GM10266 (cell line): ENCODE data around the gene JPH3.
"Not testable (repeated sequence)": the region's sequence is repeated elsewhere in the genome, so short reads cannot be mapped to it uniquely, and the experiment has no call there.

Source experiments
- DNase-seq: peaks from one replicate; pipeline ENCODE4 v3.0.0; 2012; ENCODE audit errors: extremely low spot score
- TF ChIP-seq, protein P1 (sequence below): IDR thresholded peaks from 2 replicates; pipeline ENCODE4 v1.5.1; 2012; ENCODE audit warnings: mild to moderate bottlenecking, low read depth; ENCODE audit not compliant: control insufficient read depth, insufficient read depth; ENCODE audit errors: missing control alignments

The JPH3 gene

DNA sequence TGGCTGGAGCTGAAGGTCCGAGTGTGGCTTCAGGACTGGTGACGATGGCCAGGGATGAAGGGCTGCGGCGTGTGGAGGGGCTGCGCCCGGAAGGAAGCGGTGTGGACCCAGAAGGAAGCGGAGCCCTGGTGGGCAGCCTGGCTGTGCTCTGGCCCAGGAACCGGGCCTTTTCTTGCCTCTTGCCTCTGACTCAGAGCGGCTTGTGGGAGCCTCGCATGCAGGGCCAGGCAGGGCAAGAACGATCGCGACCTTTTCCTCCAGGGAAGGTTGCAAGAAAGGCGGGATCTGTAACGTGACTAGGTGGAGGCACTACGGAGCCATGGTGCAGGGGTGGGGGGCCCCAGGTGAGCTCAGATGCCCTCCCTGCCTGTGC is 78.0 kb downstream of the JPH3 start:
- TF ChIP-seq, protein P1, sequence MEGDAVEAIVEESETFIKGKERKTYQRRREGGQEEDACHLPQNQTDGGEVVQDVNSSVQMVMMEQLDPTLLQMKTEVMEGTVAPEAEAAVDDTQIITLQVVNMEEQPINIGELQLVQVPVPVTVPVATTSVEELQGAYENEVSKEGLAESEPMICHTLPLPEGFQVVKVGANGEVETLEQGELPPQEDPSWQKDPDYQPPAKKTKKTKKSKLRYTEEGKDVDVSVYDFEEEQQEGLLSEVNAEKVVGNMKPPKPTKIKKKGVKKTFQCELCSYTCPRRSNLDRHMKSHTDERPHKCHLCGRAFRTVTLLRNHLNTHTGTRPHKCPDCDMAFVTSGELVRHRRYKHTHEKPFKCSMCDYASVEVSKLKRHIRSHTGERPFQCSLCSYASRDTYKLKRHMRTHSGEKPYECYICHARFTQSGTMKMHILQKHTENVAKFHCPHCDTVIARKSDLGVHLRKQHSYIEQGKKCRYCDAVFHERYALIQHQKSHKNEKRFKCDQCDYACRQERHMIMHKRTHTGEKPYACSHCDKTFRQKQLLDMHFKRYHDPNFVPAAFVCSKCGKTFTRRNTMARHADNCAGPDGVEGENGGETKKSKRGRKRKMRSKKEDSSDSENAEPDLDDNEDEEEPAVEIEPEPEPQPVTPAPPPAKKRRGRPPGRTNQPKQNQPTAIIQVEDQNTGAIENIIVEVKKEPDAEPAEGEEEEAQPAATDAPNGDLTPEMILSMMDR = no peak

DNA sequence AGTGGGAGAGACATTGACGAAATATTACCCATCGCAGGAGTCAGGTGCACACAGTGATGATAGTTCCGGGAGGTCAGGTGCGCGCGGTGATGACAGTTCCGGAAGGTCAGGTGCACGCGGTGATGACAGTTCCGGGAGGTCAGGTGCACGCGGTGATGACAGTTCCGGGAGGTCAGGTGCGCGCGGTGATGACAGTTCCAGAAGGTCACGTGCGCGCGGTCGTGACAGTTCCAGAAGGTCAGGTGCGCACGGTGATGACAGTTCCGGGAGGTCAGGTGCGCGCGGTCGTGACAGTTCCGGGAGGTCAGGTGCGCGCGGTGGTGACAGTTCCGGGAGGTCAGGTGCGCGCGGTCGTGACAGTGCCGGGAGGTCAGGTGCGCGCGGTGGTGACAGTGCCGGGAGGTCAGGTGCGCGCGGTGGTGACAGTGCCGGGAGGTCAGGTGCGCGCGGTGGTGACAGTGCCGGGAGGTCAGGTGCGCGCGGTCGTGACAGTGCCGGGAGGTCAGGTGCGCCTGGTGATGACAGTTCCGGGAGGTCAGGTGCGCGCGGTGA is 78.8 kb downstream of the JPH3 start:
- DNase-seq = not testable (repeated sequence)

More for the DNA sequence above, 78.0 kb downstream of the JPH3 start:
- no peak for DNase-seq

DNA sequence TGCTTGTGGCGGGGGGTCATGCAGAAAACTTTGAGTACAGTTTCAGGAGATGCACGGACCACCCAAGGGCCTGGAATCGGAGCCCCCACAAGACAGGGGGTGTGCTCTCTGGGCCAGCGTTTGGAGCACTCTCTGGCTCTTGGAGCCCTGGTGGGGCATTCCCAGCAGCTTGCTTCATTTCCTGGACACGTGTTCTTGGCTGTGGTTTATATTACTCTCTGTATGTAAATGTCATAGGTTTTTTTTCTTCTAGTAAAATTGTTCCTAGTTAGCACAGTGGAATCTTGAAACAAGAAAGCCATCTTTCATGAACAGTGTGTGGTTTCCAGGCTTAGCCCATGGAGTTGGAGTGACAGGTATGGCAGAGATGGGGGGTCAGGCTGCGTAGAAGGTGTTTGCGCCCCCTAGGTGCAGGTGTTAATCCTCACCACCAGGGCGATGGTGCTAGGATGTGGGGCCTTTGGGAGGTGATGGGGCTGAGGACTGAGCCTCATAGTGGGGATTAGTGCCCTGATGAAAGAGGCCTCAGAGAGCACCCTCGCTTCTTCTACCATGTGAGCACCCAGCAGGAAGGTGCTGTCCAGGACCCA is 79.8 kb downstream of the JPH3 start:
- DNase-seq = peak; percentile 67
- TF ChIP-seq, protein P1 = peak; percentile 20

DNA sequence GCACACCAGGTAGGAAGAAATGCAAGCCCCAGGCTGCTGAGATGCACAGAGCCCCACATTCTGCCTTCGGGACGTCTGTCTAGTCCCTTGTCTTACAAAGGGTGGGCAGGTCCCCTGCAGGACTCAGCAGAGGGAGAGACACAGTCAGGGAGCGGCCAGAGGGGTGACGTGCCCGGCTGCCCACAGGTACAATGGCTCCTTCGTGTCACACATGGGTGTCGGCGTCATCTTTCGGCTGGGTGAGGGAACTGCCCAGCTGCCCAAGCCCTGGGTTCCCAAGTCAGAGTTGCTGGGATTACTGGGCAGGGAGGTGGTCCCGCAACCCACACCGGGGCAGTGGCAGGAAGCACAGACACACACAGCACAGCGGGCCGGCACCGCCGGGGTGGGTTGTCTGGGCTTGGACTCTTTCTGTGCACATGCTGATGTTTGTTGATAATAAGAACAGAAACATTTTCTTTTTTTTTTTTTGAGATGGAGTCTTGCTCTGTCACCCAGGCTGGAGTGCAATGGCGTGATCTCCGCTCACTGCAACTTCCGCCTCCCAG is 80.6 kb downstream of the JPH3 start:
- TF ChIP-seq, protein P1 = no peak

DNA sequence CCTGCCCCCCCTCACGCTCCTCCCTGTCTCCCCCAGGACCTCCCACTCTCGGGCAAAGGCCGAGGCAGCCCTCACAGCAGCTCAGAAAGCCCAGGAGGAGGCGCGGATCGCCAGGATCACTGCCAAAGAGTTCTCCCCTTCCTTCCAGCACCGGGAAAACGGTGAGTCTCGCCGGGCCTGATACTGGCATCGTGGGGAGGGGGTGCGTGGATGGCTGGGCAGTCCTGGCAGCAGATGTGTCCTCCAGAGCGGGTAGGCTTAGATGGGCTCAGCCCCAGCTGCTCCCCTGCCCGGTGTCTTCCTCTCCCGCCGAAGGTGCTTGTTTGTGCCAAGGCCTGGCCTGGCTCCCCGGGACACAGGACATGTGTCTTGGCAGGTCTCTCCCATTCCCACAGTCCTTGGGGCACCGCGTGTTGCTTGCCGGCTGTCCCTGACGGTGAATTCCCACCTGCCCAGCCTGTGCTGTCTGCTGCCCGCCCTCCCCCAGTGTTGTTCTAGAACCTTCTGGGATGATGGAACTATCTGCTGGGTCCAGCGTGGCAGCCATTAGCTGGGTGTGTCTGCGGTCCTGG is 81.9 kb downstream of the JPH3 start:
- DNase-seq = no peak
- TF ChIP-seq, protein P1 = no peak

More for the DNA sequence above, 80.6 kb downstream of the JPH3 start:
- DNase-seq = no peak

DNA sequence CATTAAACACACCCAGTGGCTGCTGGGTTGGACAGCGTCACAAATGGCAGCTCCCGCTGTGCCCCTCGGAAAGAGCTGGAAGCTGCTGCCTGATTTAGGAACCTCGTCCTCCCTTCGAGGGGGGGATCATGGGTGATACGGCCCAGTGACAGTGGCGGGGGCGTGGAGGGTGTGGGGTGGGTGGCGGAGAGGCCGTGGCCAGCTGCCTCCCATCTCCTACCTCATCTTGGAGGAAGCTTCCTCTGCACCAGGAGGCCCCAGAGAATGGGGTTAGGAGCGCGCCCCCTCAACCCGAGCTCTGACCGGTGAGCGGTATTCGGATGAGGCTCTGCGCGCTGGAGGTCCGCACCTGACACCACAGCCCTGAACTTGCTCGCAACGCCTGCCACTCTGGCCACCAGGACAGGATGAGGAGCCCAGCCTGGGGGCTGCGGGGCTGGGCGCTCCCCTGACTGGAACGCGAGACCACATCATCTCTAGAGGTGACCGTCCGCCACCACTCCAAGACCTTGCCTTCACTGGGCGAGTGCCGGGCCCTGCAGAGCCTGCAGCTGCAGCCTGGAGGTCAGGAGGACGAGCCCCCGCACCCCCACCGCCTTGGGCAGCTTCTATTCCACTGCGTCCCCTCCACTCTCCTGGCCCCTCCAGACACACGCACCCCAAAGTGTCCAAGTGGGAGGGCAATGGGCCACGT is 82.5 kb downstream of the JPH3 start:
- DNase-seq = no peak
- TF ChIP-seq, protein P1 = no peak

DNA sequence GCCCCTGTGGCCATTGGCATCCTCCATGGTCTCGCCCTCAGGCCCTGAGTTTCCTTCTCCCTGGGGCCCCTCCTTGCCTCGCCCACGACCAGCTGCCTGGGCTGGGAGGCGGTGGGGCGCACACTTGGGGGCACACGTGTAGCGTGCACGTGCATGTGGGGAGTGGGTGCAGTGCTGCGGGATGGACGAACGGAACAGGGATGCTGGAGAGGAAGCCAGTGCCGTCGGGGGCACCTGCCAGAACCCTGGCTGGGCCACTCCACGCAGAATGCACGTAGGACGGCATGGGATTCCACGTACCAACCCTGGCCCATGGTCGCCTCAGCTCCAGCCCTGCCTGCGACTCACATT is 83.1 kb downstream of the JPH3 start:
- TF ChIP-seq, protein P1 = no peak

More for the DNA sequence above, 83.1 kb downstream of the JPH3 start:
- no peak for DNase-seq
